ENCODE measurements around the gene SERPINB4. TPM values are rescaled to one million over a fixed set of nuclear protein-coding genes. Genes with fewer than 3 reads are reported as not detected.

Gene SERPINB4
- total RNA-seq, 1 experiment from 2014 or later: not detected

DNA sequence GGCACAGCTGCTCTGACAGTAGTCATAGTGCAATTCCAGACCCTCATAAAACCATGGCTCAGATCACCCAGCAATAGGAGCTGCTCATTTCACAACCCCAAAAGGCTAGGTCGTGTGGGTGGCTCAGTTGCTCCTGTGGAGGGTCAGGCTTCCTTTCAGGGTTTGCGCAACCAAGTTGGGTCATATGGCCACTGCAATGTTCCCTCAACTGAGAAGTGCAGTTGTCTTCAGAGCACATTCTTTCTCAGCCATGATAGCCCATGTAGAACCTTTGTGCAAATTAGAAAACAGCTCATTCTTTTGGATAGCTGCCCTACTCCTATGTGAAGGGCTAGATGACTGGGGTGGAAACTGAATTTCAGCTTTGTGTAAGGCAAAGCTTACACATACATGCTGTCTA lies 53.7 kb downstream of the SERPINB4 start:
- in situ Hi-C loops (cut with HindIII; ENCODE audit: low pct_unique_long_range_greater_than_20kb, low sequenced_read_pairs): no loop called here
- DNase-seq (ENCODE audit: low read depth): no peak

- in situ Hi-C loops (cut with HindIII; ENCODE audit: low pct_unique_long_range_greater_than_20kb, low sequenced_read_pairs): no loop called here
- DNase-seq (ENCODE audit: low read depth): no peak
Observed at GRCh38 chr18:63588909-63589308, 55.1 kb downstream of the SERPINB4 start.

Other genes with a start within 250 kb of the SERPINB4 start
- gene VPS4B, start 221.8 kb downstream of the SERPINB4 start, total RNA-seq (2014; rRNA removed; shearing (Covaris generic); ENCODE audit: low replicate concordance): 16.4 and 18.8 TPM in 2 replicates
- gene SERPINB5, start 167.3 kb downstream of the SERPINB4 start, total RNA-seq (2014; rRNA removed; shearing (Covaris generic); ENCODE audit: low replicate concordance): 40.1 and 44.9 TPM in 2 replicates
- not detected in 2 replicates for gene SERPINB12, start 101.9 kb downstream of the SERPINB4 start, total RNA-seq (2014; rRNA removed; shearing (Covaris generic); ENCODE audit: low replicate concordance)
- not detected in 2 replicates for gene SERPINB13, start 56.9 kb downstream of the SERPINB4 start, total RNA-seq (2014; rRNA removed; shearing (Covaris generic); ENCODE audit: low replicate concordance)
- not detected in 2 replicates for gene SERPINB3, start 17.6 kb upstream of the SERPINB4 start, total RNA-seq (2014; rRNA removed; shearing (Covaris generic); ENCODE audit: low replicate concordance)
- gene SERPINB11, start 58.7 kb upstream of the SERPINB4 start, total RNA-seq (2014; rRNA removed; shearing (Covaris generic); ENCODE audit: low replicate concordance): not detected in 2 replicates
- gene SERPINB7, start 131.2 kb upstream of the SERPINB4 start, total RNA-seq (2014; rRNA removed; shearing (Covaris generic); ENCODE audit: low replicate concordance): 3.4 and 9.3 TPM in 2 replicates
- gene SERPINB2, start 243.4 kb upstream of the SERPINB4 start, total RNA-seq (2014; rRNA removed; shearing (Covaris generic); ENCODE audit: low replicate concordance): not detected in 2 replicates

Data from Caki2 (cell line).